IMR-90 (cell line): ENCODE measurements around the gene CPA5.

Source experiments
- BHLHE40 ChIP-seq: fragments of 150-350 bp; IDR thresholded peaks from 2 replicates; pipeline ENCODE4 v1.6.1; 2016; ENCODE audit warnings: mild to moderate bottlenecking, low read depth, low read length
- CEBPB ChIP-seq: IDR thresholded peaks from 2 replicates; pipeline ENCODE4 v1.6.1; 2012; ENCODE audit warnings: low read depth, low read length, improper control_type of control experiment
- CTCF ChIP-seq: conservative IDR thresholded peaks from 2 replicates; pipeline ENCODE4 v1.5.1; 2012; ENCODE audit warnings: mild to moderate bottlenecking, low read depth, low read length, improper control_type of control experiment
- FOS ChIP-seq: fragments of 150-350 bp; IDR thresholded peaks from 2 replicates; pipeline ENCODE4 v1.6.1; 2016; ENCODE audit warnings: low read depth, low read length
- MXI1 ChIP-seq: IDR thresholded peaks from 2 replicates; pipeline ENCODE4 v1.6.1; 2012; ENCODE audit warnings: low read depth, mild to moderate bottlenecking, low read length, moderate library complexity, borderline replicate concordance
- POLR2A ChIP-seq: IDR thresholded peaks from 2 replicates; pipeline ENCODE4 v1.6.1; 2012; ENCODE audit warnings: mild to moderate bottlenecking, low read depth, low read length
- RAD21 ChIP-seq: IDR thresholded peaks from 2 replicates; pipeline ENCODE4 v1.6.1; 2012; ENCODE audit warnings: low read length, improper control_type of control experiment
- RFX5 ChIP-seq: IDR thresholded peaks from 2 replicates; pipeline ENCODE4 v1.8.0; 2012; ENCODE audit warnings: low read depth, mild to moderate bottlenecking, low read length, moderate library complexity

- no peak for TF ChIP-seq POLR2A
- no peak for TF ChIP-seq RFX5
- no peak for TF ChIP-seq CTCF
- no peak for TF ChIP-seq FOS
- TF ChIP-seq MXI1: no peak
- no peak for TF ChIP-seq CEBPB
- TF ChIP-seq BHLHE40: no peak
- TF ChIP-seq RAD21: no peak
Measured at GRCh38 chr7:130388671-130389070, 44.1 kb downstream of the CPA5 start.
